GM21737 (cell line): ENCODE results near the gene SCUBE2.
A peak's percentile ranks its signal among the peaks of the same experiment; 100 is the strongest.

ENCODE experiments used
- ATAC-seq: cut with Tn5 transposase; IDR thresholded peaks from one replicate; pipeline ENCODE4 v1.9.1; 2021; ENCODE audit warnings: mild to moderate bottlenecking, moderate library complexity; ENCODE audit not compliant: unreplicated experiment

Gene SCUBE2

DNA sequence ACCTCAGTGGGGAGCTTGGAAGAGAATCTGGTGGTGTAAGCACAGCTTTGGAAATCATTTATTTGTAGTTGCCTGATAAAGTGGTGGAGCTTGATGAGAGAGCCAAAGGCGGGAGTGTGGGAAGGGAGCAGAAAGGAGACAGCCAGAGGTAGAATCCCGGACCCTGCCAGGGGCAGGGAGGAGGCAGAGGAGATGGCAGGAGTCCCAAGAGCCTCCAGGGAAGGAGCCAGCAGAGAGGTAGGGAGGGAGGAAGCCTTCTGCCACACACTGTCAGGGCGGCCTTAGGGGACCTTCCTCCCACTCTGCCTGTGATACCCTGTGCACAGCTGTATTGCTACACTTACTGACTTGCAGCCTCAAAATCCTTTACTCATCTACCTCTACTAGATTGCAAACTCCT, 15.4 kb downstream of the SCUBE2 start:
- no peak for ATAC-seq

DNA sequence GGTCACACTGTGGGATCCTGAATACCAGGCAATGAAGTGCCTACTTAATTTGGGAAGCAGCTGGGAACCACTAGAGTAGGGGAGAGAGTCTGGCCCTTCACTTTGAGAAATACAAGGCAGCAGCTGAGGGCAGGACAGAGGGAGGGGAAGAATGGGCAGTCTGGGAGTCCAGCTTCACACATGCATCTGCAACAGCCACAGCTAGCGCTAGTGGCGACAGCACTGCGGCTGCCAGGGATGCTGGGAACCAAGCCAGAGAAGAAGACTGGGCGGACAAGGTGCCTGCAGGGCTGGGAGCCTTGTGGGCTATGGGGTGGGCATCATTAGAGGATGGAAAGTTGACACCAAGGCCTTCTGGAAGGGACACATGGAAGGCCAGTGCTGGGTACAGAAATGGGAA, 15.8 kb downstream of the SCUBE2 start:
- no peak for ATAC-seq

DNA sequence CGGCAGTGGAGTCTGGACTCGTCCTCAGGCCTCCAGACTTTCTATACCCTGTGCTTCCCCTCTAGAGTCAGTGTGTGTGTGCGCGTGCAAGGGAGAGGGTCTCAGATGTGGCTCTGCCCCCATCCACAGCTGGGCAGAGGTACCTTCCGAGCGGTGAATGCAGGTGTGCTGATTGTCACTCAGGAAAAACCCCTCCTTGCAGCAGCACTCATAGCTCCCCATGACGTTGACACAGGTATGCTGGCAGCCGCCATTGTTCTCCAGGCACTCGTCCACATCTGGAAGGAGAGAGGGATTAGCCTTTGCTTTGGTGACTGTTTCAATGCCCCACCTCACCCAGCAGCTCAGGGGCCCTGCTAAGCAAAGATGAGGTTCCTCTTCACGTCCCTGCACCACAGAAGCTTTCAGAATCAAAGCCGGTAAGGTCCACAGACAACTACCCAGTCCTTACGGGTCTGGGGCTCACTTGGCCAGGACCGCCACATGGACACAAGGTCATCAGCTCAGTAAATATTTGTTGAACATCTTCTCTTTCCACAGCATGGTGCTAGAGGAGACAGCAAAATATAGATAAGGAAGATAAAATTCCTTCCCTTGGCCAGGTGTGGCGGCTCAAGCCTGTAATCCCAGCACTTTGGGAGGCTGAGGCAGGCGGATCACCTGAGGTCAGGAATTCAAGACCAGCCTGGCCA, 16.9 kb downstream of the SCUBE2 start:
- ATAC-seq: no peak

GRCh38 chr11:9073466-9074225, 17.8 kb downstream of the SCUBE2 start:
- no peak for ATAC-seq

GRCh38 chr11:9072626-9073176, 18.7 kb downstream of the SCUBE2 start:
- ATAC-seq: no peak

DNA sequence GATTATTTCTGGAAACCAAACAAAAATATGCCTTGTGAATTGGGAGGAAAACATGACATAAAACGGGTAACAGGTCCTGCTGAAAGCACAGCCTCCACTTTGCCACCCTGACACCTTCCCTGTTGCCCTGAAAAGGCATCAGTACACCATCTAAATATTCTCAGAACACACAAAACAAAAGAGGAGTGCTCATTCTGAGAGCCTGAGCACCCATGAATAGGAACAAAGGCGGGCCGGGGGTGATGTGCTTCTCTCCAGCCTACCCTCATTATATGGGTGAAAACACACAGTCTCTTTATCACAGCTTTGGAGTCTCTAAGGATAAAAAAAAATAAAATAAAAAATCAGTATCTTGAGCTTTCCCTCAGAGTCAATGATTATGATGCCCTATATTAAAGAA, 19.7 kb downstream of the SCUBE2 start:
- no peak for ATAC-seq

- no peak for ATAC-seq
Observed at GRCh38 chr11:9070749-9071491, 20.5 kb downstream of the SCUBE2 start.

DNA sequence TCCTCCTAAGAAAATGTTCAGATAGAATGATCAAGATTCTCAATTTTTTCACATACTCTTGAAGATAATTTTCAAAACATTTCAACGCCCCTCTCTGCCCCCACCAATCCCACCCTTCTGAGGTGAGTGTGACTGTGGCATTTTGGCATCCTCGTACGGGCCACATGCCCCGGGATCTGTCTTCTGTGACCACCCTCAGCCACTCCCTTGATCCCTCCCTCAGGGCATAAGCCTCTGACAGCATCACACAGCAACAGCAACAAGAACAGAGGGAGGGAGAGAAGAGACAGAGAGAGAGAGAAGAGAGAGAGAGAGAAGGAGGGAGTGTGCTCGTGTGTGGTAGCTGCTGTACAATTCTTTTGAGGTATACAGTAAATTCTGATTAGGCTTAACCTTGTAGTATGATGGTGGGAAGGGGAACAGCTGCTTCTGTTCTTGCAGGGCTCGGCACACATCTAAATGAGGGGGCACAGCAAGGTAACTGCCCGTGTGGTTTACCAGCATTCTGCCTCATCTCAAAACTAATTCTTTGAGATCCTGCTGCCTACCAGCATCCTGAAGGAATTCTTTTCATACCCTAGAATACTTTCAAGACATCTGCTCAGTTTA, 21.4 kb downstream of the SCUBE2 start:
- ATAC-seq: no peak

- ATAC-seq: no peak
Observed at GRCh38 chr11:9069256-9069655, 22.1 kb downstream of the SCUBE2 start.

- no peak for ATAC-seq
Observed at GRCh38 chr11:9066433-9066925, 24.9 kb downstream of the SCUBE2 start.

GRCh38 chr11:9065607-9066432, 25.6 kb downstream of the SCUBE2 start:
- no peak for ATAC-seq

- no peak for ATAC-seq
Observed at GRCh38 chr11:9061807-9062206, 29.6 kb downstream of the SCUBE2 start.

DNA sequence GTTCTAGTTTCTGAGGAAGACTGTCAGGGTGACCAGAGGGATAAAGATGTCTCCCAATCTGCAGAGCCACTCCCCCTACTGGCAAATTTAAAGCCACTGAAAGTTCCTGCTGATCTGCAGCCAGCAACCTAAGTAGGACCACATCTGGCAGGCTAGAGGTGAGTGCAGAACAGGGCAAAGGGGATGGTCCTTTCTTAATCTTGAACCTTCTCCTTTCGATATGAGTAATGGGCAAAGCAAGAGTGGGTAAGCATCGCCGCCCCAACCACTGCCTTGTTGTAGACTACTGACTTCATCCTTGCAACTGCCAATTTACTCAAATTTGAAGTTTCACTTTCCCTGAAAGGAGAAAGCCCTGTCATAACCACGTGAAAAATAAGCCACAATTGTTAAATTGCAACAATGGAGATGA, 30.7 kb downstream of the SCUBE2 start:
- ATAC-seq: peak; percentile 99

- no peak for ATAC-seq
Observed at GRCh38 chr11:9059406-9059805, 32.0 kb downstream of the SCUBE2 start.

- no peak for ATAC-seq
Observed at GRCh38 chr11:9057888-9058287, 33.5 kb downstream of the SCUBE2 start.

DNA sequence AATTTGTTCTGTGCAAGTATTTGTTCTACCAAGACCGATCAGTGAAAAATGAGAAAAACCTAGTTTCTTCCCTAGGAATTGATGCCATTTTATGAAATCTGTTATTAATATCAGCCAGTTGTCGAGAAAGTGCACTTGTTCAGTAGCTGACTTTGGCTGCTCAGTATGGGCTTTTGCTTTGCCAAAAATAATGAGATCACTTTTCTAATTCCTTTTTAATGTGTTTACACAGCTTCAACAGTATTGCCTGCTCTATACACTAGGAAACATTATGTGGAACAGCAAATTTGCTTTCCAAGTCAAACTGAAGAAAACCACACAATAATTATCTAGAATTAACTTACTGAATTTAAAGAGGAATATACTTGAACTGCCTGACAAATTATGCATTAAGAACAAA, 34.4 kb downstream of the SCUBE2 start:
- ATAC-seq: no peak

- no peak for ATAC-seq
Observed at GRCh38 chr11:9056467-9056866, 34.9 kb downstream of the SCUBE2 start.

- ATAC-seq: no peak
Observed at GRCh38 chr11:9053316-9054035, 37.9 kb downstream of the SCUBE2 start.

DNA sequence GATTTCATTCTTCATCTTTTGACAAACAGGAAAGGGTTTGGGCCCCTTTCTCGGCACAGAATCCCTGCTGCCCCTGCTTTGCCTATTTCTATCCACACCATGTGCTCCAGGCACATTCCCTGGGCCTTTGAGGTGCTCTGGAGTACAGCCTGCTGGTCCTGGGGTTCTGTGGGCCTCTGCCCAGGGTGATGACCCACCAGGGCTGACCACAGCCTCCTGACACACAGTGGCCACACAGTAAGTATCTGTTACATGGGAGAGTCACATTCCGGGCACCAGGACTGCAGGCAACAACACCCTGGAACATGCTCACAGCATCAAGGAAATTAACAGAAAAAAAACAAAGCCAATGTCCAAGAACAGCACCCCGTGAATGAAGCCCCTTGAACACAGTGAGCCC, 39.1 kb downstream of the SCUBE2 start:
- ATAC-seq: no peak
